Measurements from ENCODE around the gene ZNF598.

DNA sequence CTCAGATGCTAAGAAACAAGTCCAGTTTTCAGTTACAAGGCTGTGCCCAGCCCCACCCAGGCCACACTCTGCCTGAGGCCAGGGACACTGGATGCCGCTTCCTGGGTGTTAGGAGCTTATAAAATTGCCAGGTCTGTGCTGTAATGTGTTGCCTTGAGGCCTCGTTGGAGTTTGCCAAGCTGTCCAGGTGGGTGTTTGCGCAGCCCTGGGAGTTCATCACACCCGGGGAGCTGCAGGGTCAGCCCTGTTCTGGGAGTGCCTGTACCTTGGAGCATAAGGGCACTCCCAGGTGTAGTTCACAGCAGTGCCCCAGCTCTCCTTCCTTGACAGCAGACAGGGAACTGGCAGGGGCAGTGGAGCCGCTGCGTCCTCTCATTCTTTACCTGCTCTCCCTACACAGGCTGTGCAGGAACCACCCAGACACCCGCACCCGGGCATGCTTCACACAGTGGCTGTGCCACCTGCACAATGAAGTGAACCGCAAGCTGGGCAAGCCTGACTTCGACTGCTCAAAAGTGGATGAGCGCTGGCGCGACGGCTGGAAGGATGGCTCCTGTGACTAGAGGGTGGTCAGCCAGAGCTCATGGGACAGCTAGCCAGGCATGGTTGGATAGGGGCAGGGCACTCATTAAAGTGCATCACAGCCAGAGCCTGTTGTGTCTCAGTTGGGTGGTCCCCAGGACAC lies 24.0 kb downstream of the ZNF598 start:
- TF ChIP-seq, protein P1, sequence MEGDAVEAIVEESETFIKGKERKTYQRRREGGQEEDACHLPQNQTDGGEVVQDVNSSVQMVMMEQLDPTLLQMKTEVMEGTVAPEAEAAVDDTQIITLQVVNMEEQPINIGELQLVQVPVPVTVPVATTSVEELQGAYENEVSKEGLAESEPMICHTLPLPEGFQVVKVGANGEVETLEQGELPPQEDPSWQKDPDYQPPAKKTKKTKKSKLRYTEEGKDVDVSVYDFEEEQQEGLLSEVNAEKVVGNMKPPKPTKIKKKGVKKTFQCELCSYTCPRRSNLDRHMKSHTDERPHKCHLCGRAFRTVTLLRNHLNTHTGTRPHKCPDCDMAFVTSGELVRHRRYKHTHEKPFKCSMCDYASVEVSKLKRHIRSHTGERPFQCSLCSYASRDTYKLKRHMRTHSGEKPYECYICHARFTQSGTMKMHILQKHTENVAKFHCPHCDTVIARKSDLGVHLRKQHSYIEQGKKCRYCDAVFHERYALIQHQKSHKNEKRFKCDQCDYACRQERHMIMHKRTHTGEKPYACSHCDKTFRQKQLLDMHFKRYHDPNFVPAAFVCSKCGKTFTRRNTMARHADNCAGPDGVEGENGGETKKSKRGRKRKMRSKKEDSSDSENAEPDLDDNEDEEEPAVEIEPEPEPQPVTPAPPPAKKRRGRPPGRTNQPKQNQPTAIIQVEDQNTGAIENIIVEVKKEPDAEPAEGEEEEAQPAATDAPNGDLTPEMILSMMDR (IDR thresholded peaks at IDR 0.05), result no peak
- TF ChIP-seq POLR2A (IDR thresholded peaks at IDR 0.05), result peak; percentile 83
- no peak for TF ChIP-seq EP300 (IDR thresholded peaks at IDR 0.05; ENCODE audit: low read depth)
